ENCODE data around the gene PURB. TPM values are rescaled to one million over a fixed set of nuclear protein-coding genes. Genes with fewer than 3 reads are reported as not detected.

Gene PURB
- total RNA-seq, 1 donor from 2014 or later = 5.4 TPM

DNA sequence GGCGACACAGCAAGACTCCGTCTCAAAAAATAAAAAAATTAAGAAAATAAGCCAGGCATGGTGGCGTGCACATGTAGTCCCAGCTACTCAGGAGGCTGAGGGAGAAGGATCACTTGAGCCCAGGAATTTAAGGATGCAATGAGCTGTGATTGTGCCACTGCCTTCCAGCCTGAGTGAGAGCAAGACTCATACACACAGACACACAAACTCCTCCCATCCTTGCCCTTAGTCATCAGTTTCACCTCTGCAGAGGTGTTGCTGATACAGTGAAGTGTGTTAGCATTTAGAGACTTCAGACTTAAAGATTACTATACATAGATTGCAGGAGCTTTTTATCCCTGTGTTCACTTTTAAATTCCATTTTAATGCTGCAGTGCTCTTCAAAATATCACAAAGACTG lies 31.9 kb downstream of the PURB start:
- H3K4me3 ChIP-seq (ENCODE audit: low read depth, low read length) = no peak overlapping the region
- DNase-seq (ENCODE audit: low read depth) = no peak
- no peak for TF ChIP-seq CTCF (conservative IDR thresholded peaks at IDR 0.05; ENCODE audit: low read depth, low read length)

- no peak for DNase-seq (ENCODE audit: low read depth)
- no peak for TF ChIP-seq CTCF (conservative IDR thresholded peaks at IDR 0.05; ENCODE audit: low read depth, low read length)
- H3K4me3 ChIP-seq (ENCODE audit: low read depth, low read length) = no peak overlapping the region
These were observed 32.7 kb downstream of the PURB start for GRCh38 chr7:44852590-44852989.

GRCh38 chr7:44849885-44850544 lies 35.3 kb downstream of the PURB start:
- H3K4me3 ChIP-seq (ENCODE audit: low read depth, low read length) = no peak overlapping the region
- no peak for DNase-seq (ENCODE audit: low read depth)
- TF ChIP-seq CTCF (conservative IDR thresholded peaks at IDR 0.05; ENCODE audit: low read depth, low read length) = no peak

- H3K4me3 ChIP-seq (ENCODE audit: low read depth, low read length) = peak overlapping the region; percentile 60
- no peak for DNase-seq (ENCODE audit: low read depth)
- no peak for TF ChIP-seq CTCF (conservative IDR thresholded peaks at IDR 0.05; ENCODE audit: low read depth, low read length)
These were observed 36.0 kb downstream of the PURB start for GRCh38 chr7:44849259-44849884.

DNA sequence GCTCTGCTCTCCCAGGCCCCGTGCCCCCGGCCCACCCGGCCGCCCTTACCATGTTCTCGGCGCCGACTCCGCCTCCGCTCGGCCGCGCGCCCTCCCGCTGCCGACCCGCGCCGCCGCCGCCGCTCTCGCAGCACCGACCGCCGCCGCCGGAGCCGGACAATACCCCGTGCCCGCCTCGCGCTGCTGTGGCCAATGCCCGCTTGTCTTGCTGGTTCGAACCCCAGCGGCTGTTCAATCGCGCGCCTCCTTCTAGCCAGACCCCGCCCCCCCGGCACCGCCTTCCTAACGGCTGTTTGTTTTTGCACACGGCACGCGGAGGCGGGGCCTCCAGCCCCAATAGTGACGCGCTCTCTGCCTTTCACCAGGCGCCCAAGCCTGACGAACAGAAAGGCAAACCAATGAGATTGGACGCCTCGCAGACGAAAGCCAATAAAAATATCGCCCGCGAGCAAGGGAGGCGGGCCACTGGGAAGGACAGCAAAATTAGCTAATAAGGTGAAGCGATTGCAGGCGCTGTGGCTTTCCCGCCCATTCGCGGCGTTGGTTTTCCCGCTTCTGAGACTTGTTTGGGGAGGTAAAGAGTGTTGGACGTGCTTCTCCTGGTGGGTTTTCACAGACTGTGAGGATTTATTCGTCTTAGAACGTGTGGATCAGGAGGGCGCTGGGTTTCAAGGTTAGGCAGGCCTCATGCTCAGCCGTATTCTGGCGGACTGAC lies 37.3 kb downstream of the PURB start, which contains the start of gene H2AZ2:
Gene H2AZ2 (minus strand): TSS at position 168 of the 715 bp plus-strand sequence. CDS start 116 bp downstream, at position 52.
- no peak for TF ChIP-seq CTCF (conservative IDR thresholded peaks at IDR 0.05; ENCODE audit: low read depth, low read length)
- peak within 1 kb of the TSS; percentile 81 for H3K4me3 ChIP-seq (ENCODE audit: low read depth, low read length)
- DNase-seq (ENCODE audit: low read depth) = peak; percentile 94

DNA sequence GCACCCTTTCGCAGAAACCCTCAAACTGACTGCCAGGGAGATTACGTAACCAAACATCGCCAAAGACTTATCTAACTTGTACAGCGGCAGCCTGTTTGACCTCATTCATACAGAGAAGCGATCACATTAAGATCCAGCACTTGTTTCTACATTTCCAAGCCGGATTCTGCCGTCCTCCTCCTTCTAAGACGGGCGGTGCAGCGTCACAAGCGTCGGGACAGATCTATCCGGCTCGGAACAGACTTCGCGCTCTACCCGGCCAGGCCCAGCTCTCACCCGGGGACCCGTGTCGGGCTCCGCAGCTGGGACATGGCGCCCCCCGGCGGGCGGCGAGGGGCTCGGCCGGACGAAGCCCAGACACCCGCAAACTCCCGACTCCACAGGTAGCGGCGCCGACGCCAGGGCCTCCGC lies 37.8 kb downstream of the PURB start:
- DNase-seq (ENCODE audit: low read depth) = no peak
- peak overlapping the region; percentile 81 for H3K4me3 ChIP-seq (ENCODE audit: low read depth, low read length)
- TF ChIP-seq CTCF (conservative IDR thresholded peaks at IDR 0.05; ENCODE audit: low read depth, low read length) = peak; percentile 81

Measured in epithelial cell of proximal tubule (primary cell).